GM21526 (cell line): ENCODE results near the gene CEP290.
"Not testable (repeated sequence)": the region's sequence is repeated elsewhere in the genome, so short reads cannot be mapped to it uniquely, and the experiment has no call there.

Experiments
- ATAC-seq: cut with Tn5 transposase; IDR thresholded peaks from one replicate; pipeline ENCODE4 v1.9.1; 2021; ENCODE audit warnings: moderate library complexity; ENCODE audit not compliant: unreplicated experiment, low FRiP score

CEP290 gene

GRCh38 chr12:88052686-88053085 is 89.2 kb downstream of the CEP290 start:
- no peak for ATAC-seq

GRCh38 chr12:88044035-88044434 is 97.9 kb downstream of the CEP290 start:
- no peak for ATAC-seq

DNA sequence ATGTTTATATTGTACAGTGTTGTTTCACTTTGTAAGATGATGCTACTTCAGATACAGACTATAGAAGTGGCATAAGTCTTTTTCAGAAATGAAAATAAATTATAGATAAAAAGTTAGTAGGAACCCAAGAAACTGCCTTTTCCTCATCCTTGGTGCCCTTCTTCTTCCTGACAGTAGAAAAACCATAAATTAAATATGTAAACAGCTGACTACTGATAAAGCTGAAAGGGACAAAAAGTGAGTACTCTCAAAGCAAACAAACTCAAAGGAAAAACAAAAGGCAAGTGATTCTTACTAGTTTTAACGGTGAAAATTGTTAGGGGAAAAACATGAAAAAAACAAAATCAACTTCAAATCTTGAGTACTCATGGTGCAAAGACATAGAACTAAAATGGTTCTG is 104.1 kb downstream of the CEP290 start:
- ATAC-seq = no peak

- ATAC-seq = no peak
These were observed 105.4 kb downstream of the CEP290 start for GRCh38 chr12:88036353-88036965.

DNA sequence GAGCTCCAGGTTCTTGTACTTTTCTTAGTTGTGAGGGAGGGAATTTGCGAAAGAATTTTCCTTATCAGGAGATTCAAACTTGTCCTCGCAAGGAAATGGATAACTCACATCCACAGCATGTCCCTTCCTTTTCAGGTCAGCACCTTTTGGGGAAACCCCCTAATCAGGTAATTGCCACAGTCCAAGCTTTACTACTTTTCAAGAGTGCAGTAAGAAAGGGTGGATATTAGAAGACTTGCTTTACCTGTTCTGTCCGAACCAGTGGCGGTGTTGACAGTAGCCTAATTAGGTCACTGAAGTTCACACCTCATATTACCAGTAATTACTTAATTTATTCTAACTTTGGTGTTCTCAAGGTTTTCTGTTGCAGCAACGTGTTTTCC is 106.0 kb downstream of the CEP290 start:
- peak; percentile 27 for ATAC-seq

DNA sequence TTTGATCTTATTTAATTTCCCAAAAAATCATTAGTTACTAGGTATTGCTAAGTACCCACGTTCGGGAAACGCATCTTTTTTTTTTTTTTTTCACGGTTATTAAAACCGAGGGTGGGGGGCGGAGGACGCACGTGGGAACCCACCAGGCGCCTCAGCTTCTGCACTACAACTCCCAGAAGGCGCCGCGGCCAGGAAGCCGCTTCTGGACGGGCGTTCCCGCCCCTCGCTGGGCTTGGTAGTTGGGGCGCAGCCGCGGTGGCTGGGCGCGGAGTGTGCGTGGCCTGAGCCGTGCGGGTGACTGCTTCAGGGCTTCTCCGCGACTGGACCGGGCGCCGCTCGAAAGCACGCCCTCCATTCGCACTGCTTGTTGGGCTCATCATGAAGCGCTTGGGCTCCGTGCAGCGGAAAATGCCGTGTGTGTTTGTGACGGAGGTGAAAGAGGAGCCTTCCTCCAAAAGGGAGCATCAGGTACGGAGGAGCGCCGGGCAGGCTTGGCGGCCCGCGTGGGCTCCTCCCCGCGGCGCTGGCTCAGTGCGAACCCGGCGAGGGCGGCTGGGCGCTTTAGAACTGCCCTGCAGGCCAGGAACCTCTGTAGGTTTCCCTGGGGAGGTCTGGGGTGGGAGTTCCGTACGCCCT is 106.5 kb downstream of the CEP290 start:
- peak; percentile 100 for ATAC-seq

- ATAC-seq = not testable (repeated sequence)
These were observed 110.7 kb downstream of the CEP290 start for GRCh38 chr12:88031161-88031560.

DNA sequence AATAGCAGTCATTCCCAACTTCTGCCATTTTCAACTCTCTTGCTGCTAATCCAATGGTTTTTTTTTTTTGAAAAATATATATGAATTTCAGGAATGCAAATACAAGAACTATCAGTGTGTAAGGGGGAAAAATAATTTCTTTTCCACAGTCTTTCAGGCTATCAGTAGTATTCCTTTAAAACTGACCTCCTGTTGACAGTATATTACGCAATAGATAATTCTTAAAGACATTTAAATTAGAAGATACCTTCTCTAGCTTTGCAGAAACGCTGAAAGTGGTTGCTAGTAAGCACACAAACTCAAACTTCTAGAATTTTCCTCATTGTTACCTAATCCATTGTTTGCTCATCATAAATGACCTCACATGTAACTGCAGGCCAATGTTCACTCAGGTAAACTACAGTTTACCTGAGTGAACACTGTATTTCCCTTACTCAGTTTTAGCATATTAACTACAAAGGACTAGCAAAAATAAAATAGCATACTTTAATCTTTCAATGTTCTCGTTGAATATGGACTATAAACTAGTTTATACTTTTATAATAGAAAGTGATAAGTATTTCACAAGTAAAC is 112.7 kb downstream of the CEP290 start, which contains the start of gene C12orf50:
Gene C12orf50 (minus strand): TSS at position 309 of the 573 bp plus-strand sequence. CDS start 2,439 bp downstream, outside the sequence.
- no peak for ATAC-seq

- ATAC-seq = no peak
These were observed 115.7 kb downstream of the CEP290 start for GRCh38 chr12:88026196-88026595.

GRCh38 chr12:88017964-88018363 is 123.9 kb downstream of the CEP290 start:
- no peak for ATAC-seq

DNA sequence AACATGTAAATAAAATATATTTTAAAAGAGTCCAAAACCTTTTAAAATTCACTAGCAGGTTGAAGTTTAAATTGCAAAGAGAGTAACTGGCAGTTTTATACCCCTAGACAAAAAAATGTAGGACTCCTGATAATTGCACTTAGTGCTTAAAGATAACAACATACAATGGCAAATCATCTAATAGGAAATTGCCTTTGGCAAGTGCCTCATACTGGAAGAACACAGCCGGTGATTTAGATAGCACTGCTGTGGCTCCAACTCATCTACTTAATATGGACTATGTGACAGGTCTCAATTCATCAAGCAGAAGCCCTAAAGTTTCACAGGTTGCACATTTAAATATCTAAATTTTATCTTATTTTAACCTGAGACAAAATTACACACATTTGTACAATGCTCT is 126.1 kb downstream of the CEP290 start:
- ATAC-seq = no peak

DNA sequence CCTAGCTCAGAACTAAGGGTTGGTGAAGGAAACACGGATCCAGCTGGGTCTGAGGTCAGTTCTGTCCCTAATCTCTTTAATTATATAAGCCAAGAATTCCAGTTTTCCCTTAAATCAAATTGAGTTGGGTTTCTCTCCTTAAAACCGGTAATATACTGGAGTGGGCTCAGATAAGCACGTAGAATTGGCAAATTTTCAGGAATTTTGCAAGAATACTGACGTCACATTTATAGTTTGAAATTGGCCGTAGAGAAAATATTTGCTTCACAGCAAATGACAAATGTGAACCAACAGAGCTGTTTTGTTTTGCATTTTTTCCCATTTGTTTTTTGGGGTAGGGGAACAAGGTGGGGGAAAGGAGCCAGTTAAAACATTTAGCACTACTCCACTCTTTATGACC is 130.1 kb downstream of the CEP290 start:
- no peak for ATAC-seq

DNA sequence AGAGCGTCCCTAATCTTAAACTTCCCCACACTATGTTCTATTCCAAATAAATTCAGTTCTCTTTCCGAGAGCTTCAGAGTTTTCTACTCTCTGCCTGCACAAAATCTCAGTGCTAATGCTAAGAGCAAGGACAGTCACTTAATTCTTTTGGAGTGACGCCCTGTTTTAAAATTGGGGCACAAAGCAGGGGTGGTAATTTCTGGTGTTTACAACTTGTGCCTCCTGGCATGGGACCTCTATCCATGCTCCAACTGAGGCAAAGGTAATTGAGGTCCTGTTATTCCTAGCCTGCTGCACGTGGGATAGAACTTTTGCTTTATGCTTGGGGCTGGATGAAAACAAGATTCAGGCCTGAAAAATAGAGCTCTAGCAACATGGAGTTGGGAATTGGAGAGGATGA is 135.5 kb downstream of the CEP290 start:
- no peak for ATAC-seq

- ATAC-seq = no peak
These were observed 140.6 kb downstream of the CEP290 start for GRCh38 chr12:88001327-88001726.
